ENCODE data around the gene FCAMR.

Gene FCAMR, protein sequence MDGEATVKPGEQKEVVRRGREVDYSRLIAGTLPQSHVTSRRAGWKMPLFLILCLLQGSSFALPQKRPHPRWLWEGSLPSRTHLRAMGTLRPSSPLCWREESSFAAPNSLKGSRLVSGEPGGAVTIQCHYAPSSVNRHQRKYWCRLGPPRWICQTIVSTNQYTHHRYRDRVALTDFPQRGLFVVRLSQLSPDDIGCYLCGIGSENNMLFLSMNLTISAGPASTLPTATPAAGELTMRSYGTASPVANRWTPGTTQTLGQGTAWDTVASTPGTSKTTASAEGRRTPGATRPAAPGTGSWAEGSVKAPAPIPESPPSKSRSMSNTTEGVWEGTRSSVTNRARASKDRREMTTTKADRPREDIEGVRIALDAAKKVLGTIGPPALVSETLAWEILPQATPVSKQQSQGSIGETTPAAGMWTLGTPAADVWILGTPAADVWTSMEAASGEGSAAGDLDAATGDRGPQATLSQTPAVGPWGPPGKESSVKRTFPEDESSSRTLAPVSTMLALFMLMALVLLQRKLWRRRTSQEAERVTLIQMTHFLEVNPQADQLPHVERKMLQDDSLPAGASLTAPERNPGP

DNA sequence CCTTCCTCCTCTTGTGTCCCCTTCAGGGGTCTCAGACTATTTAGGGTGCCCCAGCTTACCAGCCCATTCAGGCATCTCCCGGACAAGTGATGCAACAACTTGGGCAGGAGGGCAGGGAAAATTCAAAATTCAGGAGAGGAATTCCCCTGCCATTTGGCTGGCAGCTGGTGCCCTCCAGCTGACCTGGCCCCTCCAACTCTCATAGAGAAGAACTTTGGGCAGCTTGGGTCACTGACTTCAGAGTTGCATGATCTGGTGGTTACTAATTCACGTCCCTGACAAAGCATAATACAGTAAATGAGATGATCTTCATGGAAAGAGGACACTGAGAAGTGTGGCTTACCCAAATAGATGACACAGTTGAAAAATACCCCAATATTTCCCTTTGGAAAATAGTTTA lies at the start of gene FCAMR:
Gene FCAMR (minus strand): TSS at position 15 of the 400 bp plus-strand sequence. CDS start 335 bp downstream, outside the sequence.
- no peak for DNase-seq (ENCODE audit: low spot score)

DNA sequence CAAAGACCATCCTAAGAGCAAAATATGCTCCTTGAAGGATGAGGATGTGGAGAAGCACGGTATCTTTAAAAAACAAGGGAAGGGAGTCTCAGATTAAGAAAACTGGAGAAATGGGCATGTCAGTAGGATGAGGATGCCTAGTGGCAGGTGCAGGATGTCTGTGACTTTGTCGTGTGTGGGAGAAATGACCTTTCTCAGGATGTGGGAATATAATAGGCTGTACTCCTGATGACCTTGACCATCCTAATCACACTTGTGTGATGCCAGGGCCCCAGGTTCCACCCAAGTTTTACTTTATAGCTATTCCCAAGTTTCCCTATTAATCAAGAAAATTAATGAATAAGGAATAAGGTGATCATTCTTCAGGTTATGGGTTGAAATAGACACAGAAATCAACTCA lies 49.4 kb upstream of the FCAMR start:
- DNase-seq (ENCODE audit: low spot score): no peak

- DNase-seq (ENCODE audit: low spot score): no peak
These were observed 48.9 kb upstream of the FCAMR start for GRCh38 chr1:207019161-207019560.

DNA sequence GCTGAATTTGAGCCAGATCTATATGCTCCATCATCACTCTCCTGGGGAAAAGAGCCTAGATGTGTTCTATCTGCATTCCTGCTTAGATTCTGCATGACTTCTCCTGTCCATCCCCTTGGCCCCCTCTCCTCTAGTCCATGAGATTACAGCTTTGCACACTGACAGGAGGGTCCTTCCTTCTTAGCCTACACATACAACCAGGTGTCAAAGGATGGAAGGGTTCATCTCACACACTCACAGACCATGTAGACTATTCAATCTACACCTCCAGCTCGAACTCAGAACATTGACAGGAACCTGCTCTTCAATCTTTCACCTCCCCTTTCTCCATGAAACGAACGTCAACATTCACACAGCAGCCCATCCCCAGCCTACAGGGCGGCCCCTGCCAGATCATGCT lies 48.4 kb upstream of the FCAMR start:
- DNase-seq (ENCODE audit: low spot score): no peak

- DNase-seq (ENCODE audit: low spot score): no peak
These were observed 47.6 kb upstream of the FCAMR start for GRCh38 chr1:207017615-207018559.

- DNase-seq (ENCODE audit: low spot score): no peak
These were observed 45.5 kb upstream of the FCAMR start for GRCh38 chr1:207015791-207016190.

DNA sequence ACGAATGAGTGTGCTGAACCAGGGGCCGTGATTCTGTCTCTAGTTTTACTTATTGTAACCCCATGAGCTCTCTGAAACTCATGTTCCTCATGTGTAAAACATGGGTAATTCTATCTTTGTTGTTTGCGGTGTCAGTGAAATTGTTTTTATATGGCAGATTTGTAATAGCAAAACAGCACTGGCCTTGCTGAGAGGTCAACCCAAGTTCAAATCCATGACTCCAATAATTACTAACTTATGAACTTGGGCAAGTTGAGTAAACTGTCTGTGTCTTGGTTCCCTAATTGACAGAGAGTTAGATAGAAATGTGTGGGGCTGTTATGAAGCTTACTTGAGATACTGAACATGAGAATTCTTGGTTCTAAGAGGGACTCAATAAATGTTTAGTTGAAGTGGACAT lies 44.5 kb upstream of the FCAMR start:
- DNase-seq (ENCODE audit: low spot score): no peak

- DNase-seq (ENCODE audit: low spot score): no peak
These were observed 43.2 kb upstream of the FCAMR start for GRCh38 chr1:207013321-207014085.

GRCh38 chr1:207010726-207011125 lies 40.5 kb upstream of the FCAMR start:
- DNase-seq (ENCODE audit: low spot score): no peak

DNA sequence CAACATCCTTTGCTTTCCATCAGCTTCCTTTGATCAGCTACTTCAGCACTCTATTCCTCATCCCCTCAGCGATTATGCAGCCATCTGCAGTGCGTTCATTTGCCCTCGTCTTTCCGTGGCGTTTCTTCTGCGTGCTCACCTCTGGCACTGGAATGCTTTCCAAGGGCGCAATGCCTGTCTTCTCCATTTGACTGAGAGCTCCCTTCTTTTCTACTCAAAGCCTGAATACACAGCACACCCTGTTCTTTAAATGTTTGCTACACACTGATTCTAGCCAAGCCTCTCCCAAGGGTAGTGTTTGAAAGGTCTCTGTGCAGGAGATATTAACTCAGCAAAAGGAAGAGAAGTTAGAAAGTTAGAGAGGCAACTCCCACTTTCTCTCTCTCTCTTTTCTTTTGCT lies 39.7 kb upstream of the FCAMR start:
- DNase-seq (ENCODE audit: low spot score): no peak

DNA sequence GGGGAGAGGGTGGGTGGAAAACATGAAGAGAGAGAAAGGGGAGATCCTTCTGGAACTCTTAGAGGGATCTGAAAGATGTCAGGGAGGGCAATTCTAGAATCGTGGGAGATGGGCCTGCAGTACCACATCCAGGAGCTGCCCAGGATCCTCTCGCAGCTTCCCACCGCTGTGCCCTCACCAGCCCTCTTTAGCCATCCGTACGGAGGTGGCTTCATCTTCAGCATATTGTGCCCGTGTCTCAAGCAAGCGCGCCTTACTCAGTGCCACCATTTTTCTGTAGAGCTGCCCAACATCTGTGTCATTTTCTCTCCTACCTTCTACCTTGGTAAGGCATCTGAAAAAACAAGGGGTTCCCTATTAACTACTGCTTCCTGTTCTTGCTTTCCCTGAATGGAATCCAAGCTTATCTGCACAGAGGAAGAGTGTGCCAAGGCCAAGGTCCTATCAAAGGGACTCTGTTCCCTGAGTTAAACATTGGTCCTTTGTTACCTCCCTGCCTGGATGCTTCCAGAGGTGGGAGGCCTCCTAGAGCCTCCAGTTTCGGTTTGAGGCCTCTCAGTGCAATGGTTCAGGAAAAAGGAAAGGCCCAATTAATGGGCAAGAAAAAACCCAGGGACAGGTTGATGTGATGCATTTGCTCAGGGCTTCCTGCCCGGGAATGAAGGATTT lies 39.1 kb upstream of the FCAMR start:
- DNase-seq (ENCODE audit: low spot score): peak; percentile 96

DNA sequence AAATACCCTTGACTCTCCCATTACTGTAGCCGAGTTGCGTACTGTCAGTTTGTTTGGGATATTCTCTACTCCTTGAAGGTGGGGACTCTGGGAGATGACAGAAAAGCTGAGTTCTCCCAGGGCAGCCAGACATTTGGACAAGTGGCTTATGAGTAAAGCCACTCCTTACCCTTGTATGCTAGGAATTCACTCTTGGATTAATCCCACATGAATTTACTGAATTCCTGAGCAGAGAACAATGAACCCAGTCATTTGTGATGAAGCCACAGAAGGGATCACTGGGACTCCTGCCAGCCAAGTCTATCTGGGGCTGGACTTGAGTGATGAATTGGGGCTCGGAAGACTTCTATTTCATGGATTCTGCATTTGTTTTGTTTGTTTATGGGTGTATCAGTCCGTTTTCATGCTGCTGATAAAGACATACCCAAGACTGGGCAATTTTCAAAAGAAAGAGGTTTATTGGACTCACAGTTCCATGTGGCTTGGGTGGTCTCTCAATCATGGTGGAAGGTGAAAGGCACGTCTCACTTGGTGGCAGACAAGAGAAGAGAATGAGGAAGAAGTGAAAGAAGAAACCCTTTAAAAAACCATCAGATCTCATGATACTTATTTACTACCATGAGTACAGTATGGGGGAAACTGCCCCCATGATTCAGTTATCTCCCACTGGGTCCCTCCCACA lies 37.2 kb upstream of the FCAMR start:
- DNase-seq (ENCODE audit: low spot score): peak; percentile 98

- no peak for DNase-seq (ENCODE audit: low spot score)
These were observed 36.7 kb upstream of the FCAMR start for GRCh38 chr1:207006914-207007313.

- no peak for DNase-seq (ENCODE audit: low spot score)
These were observed 35.8 kb upstream of the FCAMR start for GRCh38 chr1:207006083-207006482.

- peak; percentile 80 for DNase-seq (ENCODE audit: low spot score)
These were observed 34.9 kb upstream of the FCAMR start for GRCh38 chr1:207004931-207005830.

DNA sequence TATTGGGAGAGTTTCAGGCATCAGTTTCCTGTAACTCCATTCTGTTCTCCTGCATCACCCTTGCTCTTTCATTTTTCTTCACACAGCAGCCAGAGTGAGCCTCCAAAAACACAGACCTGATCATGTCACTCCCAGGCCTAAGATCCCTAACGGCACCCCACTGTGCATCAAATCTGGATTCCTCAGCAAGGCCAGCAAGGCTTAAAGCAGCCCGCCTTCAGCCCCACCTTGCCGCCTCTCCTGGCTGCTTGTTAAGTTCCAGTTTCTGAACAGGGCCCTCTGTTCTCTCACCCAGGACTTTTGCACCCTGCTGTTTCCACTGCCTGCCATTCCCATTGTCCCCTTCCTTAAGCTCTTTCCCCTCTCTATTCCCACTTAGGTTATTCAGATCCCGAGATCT lies 33.0 kb upstream of the FCAMR start:
- no peak for DNase-seq (ENCODE audit: low spot score)

DNA sequence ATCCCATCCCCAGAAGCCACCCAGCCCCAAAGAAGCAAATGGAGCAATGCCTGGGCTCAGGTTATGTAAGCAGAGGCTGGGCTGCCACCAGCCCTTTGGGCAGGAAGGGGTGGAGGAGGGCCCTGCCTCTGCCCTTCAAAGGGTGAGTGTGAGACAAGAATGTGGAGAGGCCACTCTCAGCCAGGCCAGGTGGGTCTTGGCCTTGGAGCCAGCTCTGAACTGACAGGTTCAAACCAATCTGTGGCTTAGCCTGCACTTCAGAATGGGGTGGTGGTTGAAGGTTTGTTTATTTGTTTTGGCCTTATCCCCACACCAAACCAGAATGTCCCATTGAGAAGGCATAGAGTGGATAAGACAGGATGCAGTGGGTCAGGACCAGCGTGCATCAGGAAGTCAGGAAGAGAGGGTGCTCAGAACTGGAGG lies 32.5 kb upstream of the FCAMR start:
- DNase-seq (ENCODE audit: low spot score): no peak

- no peak for DNase-seq (ENCODE audit: low spot score)
These were observed 31.4 kb upstream of the FCAMR start for GRCh38 chr1:207001492-207002245.

Measured in COLO829 (cell line).